Measurements from ENCODE around the gene BHLHE23. TPM values are rescaled to one million over a fixed set of nuclear protein-coding genes. Genes with fewer than 3 reads are reported as not detected.

The BHLHE23 gene
- not detected for total RNA-seq

DNA sequence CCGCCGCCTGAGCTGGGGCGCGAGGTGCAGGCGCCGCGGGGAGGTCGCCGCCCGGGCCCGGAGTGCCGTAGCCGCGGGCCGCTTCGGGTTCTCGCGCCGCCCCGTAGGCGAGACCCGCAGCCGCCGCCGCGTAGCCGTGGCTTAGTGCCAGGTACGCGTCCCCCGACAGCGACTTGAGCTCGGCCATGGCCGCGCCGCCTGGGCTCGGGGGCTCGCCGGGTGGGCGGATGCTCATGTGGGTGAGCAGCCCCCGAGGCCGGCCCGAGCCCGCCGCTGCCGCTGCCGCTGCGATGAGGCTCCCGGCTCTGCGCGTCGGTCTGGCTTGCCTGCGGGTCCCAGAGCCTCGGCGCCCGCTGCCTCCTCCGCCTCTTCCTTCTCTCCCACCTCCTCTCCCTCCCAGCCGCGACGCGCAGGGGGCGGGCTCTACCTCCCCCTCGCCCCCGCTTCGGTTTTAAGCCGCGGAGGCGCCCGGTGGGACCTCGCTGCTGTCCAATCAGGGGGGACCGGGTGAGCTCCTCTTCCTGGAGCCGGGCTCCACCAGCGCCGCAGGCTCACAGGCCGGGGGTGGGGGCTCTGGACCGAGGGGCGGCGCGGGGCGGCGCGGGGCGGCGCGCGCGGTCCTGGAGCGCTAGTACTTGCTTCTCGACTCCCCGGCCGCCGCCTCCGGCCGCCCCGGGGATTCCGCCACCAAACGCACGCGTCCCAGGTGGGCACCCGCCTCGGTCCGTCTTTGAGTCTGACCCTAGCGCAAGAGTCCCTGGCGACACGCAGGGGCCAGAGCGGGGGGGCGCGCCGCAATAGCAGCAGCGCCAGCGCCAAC lies at the start of gene BHLHE23:
TSS of gene BHLHE23 (minus strand) at position 425 of the 820 bp plus-strand sequence. CDS start at position 235, 190 bp downstream.
- DNase-seq (ENCODE audit: low spot score) = no peak

DNA sequence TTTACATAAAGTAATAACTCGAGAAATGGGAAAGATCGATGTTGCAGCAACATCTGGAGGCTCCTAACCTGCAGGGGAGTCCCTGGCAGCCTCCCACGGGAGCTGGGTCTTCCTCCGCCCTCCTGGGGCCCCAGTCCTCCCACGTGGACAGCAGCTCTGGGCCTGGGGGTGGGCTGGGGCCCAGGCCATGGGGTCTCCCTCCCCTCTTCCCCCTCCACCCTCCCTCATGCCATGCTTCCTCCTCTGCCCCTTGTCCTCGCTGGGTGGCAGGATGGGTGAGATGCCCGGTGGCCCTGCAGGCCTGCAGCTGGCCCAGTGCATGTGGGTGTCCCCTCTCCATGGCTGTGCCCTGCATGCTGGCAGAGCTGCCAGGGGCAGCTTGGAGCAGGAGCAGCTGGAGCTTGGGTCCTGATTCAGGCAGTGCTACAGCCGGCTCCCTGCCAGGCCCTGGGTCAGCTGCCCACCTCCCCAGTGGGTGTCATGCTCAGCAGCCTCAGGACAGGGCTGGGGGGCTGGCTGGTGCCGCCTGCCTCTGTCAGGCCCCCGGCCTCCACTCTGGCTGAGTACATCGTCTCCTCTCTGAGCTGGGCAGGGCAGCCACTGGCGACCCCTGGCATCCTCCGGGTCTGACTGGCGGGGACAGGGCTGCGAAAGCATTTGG lies 48.9 kb upstream of the BHLHE23 start:
- no peak for DNase-seq (ENCODE audit: low spot score)

DNA sequence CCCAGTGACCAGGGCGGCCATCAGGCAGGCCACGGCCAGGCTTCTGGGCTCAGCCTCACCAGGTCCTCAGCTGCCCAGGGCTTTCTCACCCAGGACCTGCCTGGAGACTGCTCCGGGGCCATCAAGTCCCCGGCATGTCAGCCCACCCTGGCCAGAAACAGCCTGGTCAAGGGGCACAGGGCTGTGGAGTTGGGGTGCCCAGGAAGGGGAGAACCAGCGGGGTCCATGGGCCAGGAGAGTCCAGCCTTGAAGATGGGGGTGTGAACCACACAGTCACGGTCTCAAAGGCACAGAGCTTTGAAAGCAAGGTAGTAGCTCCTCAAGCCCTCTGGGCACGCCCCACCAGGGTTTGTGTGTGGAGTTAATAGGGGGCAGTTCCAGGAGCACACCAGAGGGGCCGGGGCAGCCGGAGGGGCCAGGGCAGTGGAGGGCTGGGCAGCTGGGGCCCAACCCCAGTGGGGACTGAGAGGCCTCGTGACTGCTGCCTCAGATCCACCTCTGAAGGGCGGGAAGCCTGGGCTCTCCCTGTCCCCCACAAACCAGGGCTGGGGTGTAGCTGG lies 48.0 kb upstream of the BHLHE23 start:
- DNase-seq (ENCODE audit: low spot score) = no peak

DNA sequence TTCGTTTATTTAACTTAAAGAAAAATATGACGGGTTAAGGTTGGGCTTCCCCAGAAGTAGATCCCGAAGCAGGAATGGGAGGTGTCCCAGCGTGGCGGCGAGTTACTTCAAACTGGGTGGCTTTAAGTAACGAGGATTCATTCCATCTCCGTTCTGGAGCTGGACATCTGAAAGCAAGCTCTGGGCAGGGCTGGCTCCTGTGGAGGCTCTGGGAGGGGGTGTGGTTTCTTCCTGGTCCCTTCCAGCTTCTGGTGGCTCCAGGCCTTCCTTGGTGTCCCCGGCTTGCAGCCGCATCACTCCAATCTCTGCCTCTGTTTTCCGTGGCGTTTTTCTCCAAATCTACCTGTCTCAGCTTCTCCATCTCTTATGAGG lies 47.3 kb upstream of the BHLHE23 start:
- DNase-seq (ENCODE audit: low spot score) = no peak

DNA sequence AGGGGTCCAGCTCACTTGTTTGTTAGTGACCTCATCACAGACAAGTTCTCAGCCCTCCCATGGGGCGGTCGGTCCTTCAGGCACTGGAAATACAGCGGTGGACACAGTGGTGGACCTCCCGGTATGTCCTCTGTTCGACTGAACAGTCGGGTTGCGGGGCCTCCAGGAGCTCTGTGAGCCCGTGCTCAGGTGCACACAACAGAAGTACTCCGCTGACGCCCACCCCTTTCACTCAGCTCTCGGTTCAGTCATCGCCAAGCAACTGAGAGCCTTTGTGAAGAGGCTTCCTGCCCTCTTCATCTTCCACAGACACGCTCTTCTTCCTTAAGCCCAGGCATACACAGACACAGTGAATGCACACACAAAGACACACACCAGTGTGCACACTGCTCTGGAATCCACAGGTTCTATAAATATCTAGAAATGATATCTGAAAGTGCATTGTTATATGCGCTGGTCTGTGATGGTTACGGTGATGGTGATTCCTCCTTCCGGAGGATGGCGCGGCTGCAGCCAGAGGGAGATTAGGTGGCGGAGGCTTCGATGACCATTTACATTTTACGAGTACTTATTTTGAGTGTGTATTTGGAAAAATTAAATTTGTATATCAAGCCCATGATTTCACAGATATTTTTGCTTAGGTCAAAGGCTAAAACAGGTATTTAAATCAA lies 46.8 kb upstream of the BHLHE23 start:
- no peak for DNase-seq (ENCODE audit: low spot score)

GRCh38 chr20:63052571-63053431 lies 46.0 kb upstream of the BHLHE23 start:
- DNase-seq (ENCODE audit: low spot score) = no peak

GRCh38 chr20:63051911-63052310 lies 45.1 kb upstream of the BHLHE23 start:
- DNase-seq (ENCODE audit: low spot score) = no peak

- no peak for DNase-seq (ENCODE audit: low spot score)
Measured at GRCh38 chr20:63051186-63051860, 44.6 kb upstream of the BHLHE23 start.

GRCh38 chr20:63050406-63050805 lies 43.6 kb upstream of the BHLHE23 start:
- no peak for DNase-seq (ENCODE audit: low spot score)

GRCh38 chr20:63049561-63050221 lies 42.9 kb upstream of the BHLHE23 start:
- no peak for DNase-seq (ENCODE audit: low spot score)

DNA sequence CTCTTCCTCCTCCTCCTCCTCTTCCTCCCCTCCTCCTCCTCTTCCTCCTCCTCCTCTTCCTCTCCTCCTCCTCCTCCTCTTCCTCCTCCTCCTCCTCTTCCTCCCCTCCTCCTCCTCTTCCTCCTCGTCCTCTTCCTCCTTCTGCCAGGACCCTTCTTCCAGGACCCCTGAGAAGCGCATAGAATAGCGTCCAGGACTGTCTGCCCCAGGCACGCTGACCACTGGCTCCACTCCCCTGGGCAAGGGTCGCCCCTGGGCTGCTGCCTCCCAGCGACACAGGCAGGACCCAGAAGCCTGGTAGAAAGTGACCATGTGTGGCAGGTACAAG lies 42.4 kb upstream of the BHLHE23 start:
- no peak for DNase-seq (ENCODE audit: low spot score)

- no peak for DNase-seq (ENCODE audit: low spot score)
Measured at GRCh38 chr20:63048516-63049190, 41.9 kb upstream of the BHLHE23 start.

DNA sequence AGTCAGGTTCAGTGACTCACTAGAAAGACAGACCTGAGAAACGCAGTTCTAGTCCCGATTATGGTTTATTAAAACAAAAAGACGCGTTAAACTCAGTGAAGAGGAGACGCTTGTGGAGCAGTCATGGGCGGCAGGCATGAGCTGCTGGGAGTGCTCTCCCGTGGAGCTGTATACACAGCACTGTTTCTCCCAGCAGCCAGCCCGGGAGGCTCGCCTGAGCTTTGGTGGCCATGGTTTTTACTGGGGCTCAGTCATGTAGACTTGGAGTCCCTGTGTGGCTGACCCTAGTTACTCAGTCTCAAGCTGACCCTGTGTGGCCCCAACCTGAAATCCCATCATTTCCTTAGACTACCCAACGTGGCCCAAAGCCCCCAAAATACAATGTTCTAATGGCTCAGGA lies 41.2 kb upstream of the BHLHE23 start:
- no peak for DNase-seq (ENCODE audit: low spot score)

GRCh38 chr20:63047267-63047666 lies 40.5 kb upstream of the BHLHE23 start:
- no peak for DNase-seq (ENCODE audit: low spot score)

GRCh38 chr20:63046841-63047240 lies 40.1 kb upstream of the BHLHE23 start:
- DNase-seq (ENCODE audit: low spot score) = no peak

DNA sequence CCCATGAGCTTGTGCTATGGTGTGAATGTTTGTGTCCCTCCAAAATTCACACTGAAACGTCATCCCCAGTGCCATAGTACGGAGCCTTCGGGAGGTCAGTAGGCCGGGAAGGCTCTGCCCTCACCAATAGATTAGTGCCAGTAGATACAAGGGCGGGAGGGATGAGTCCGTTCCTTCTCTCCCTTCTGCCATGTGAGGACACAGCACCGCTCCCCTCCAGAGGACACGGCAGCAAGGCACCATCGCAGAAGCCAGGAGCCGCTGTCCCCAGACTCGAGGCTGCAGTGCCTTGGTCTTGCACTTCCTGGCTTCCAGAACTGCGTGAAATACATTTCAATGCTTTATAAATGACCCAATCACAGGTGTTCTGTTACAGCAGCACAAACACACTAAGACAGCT lies 39.2 kb upstream of the BHLHE23 start:
- DNase-seq (ENCODE audit: low spot score) = no peak

DNA sequence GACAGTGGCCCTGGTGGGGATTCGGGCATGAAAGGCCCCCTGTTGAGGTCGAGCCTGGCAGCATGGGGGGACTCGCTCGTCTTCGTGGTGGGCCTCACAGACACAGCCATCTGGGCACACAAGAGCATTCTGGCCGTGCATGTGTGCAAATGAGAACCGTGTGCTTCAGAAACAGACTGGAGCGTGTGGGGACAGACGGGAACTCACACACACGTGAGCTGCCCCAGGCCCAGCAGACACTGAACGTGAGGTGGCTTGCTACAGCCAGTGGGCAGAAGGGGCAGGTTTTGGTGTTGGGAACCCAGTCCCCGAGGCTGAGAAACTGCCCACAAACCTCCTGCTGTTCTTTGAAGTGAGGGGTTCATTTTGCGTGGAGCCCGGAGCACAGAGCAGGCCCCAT lies 38.6 kb upstream of the BHLHE23 start:
- no peak for DNase-seq (ENCODE audit: low spot score)

DNA sequence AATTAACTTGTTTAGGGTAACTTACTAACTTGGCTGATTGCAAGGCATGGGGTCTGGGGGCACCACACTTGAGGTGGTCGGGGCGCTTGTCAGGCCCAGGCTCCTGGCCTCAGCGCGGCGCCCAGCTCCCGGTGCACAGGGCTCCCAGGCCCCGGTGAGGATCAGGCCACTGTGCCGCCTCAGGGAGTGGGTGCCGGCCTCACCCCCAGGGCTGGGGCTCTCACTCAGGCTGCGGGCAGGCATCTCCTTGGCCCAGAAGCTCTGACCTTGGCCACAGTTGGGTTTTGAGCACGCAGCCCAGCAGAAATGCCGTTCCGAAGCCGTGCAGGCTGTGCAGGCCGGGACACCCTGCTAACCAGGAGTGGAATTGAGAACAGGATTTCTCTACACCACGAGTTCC lies 37.8 kb upstream of the BHLHE23 start:
- no peak for DNase-seq (ENCODE audit: low spot score)

DNA sequence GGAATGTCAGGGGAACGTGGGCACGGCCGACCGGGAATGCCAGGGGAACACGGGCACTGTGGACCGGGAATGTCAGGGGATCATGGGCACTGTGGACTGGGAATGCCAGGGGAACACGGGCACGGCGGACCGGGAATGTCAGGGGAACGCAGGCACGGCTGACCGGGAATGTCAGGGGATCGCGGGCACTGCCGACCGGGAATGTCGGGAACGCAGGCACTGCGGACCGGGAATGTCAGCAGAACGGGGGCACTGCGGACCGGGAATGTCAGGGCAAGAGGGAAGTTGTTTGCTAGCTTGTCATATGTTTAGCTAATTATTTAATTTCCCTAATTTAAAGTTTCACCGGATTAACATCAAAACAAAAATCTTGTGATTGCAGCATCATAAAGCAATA lies 37.4 kb upstream of the BHLHE23 start:
- no peak for DNase-seq (ENCODE audit: low spot score)

Measured in ureter (tissue), 1 donor.